Endothelial cell of umbilical vein (primary cell): ENCODE data around the gene PTPRD. TPM values are rescaled to one million over a fixed set of nuclear protein-coding genes. Genes with fewer than 3 reads are reported as not detected.

ENCODE experiments used
- BruUV-seq: library from RNA; stranded (reverse); fragments of 400-500 nt; replicated peaks from 2 replicates; lab custom pipeline; 2021; lab: Mats Ljungman, UMichigan
- CTCF ChIA-PET: fragments of 300-600, 350-600 bp; sonication (Branson Sonifier 250); formaldehyde crosslinking; loops from one replicate; lab custom pipeline; 2021; ENCODE audit warnings: antibody characterized with exemption, inconsistent platforms; lab: Charles Lee
- POLR2A ChIA-PET: fragments of 300-600, 350-600 bp; sonication (Branson Sonifier 250); formaldehyde crosslinking; loops from one replicate; lab custom pipeline; 2021; ENCODE audit warnings: antibody characterized with exemption, inconsistent platforms; lab: Charles Lee
- DNase-seq: peaks from one replicate; pipeline ENCODE4 v3.0.0-alpha.2; 2011; ENCODE audit warnings: low read depth, low spot score
- FAIRE-seq: peaks from 2 replicates; lab custom pipeline; 2011; peaks lifted over from hg19 to GRCh38; lab: Jason Lieb, UNC
- H2AFZ ChIP-seq: 2 replicates; pipeline ENCODE4 v1.6.0; 2012; ENCODE audit warnings: low read depth, low read length, control low read depth, inconsistent platforms
- H3K27ac ChIP-seq: 2 replicates; pipeline ENCODE4 v1.5.1; 2011; ENCODE audit warnings: low read depth, mild to moderate bottlenecking, control low read depth, low read length, moderate library complexity; ENCODE audit not compliant: insufficient read depth
- H3K27me3 ChIP-seq, 2 experiments: 2 replicates each; pipeline versions ENCODE4 v1.6.0 to v1.6.1; 2011; ENCODE audit warnings: low read length in 2 of 2, mixed read lengths in 1 of 2; ENCODE audit not compliant: control insufficient read depth in 2 of 2, insufficient read depth in 2 of 2
- H3K36me3 ChIP-seq, 2 experiments: 2 replicates in 1 of 2; 3 replicates in 1 of 2; pipeline ENCODE4 v1.5.1; 2011; ENCODE audit warnings: low read length in 2 of 2, mild to moderate bottlenecking in 1 of 2, moderate library complexity in 1 of 2; ENCODE audit not compliant: control insufficient read depth in 2 of 2, insufficient read depth in 2 of 2; ENCODE audit errors: extremely low read depth in 1 of 2
- H3K4me1 ChIP-seq: 3 replicates; pipeline ENCODE4 v1.5.1; 2011; ENCODE audit warnings: mild to moderate bottlenecking, low read length; ENCODE audit not compliant: control insufficient read depth, insufficient read depth; ENCODE audit errors: extremely low read depth
- H3K4me2 ChIP-seq: 2 replicates; pipeline ENCODE4 v1.6.1; 2011; ENCODE audit warnings: low read length, control low read depth, mixed read lengths; ENCODE audit not compliant: insufficient read depth
- H3K4me3 ChIP-seq, 3 experiments: fragments of 200-600 bp in 1 of 3; sonication (generic), shearing (Covaris generic) in 1 of 3; replicated peaks in 1 of 3; 2 replicates each; pipeline ENCODE4 v1.5.1; 2011 to 2016; ENCODE audit warnings: control low read depth in 3 of 3, low read length in 3 of 3, mild to moderate bottlenecking in 2 of 3, inconsistent platforms in 1 of 3, low read depth in 1 of 3, moderate library complexity in 1 of 3; ENCODE audit not compliant: insufficient read depth in 1 of 3
- H3K79me2 ChIP-seq: 2 replicates; pipeline ENCODE4 v1.6.0; 2012; ENCODE audit warnings: low read length, inconsistent platforms; ENCODE audit not compliant: control insufficient read depth, insufficient read depth
- H3K9ac ChIP-seq: replicated peaks from 2 replicates; pipeline ENCODE3; 2011; ENCODE audit warnings: low read length, control low read depth; ENCODE audit not compliant: insufficient read depth; ENCODE audit errors: extremely low read depth
- H3K9me1 ChIP-seq: replicated peaks from 3 replicates; pipeline ENCODE4 v1.6.0; 2011; ENCODE audit warnings: mild to moderate bottlenecking, low read length; ENCODE audit not compliant: control insufficient read depth, insufficient read depth; ENCODE audit errors: extremely low read depth
- H3K9me3 ChIP-seq: replicated peaks from 2 replicates; pipeline ENCODE4 v1.5.1; 2012; ENCODE audit warnings: low read length, inconsistent platforms; ENCODE audit not compliant: control insufficient read depth, insufficient read depth
- H4K20me1 ChIP-seq: replicated peaks from 2 replicates; pipeline ENCODE3; 2011; ENCODE audit warnings: mild to moderate bottlenecking, low read length; ENCODE audit not compliant: control insufficient read depth, insufficient read depth; ENCODE audit errors: extremely low read depth
- CTCF ChIP-seq, 2 donors: IDR thresholded peaks; 1 replicate in 1 of 2; 2 replicates in 1 of 2; pipeline ENCODE4 v1.5.1; 2011; ENCODE audit warnings: low read length in 2 of 2, mild to moderate bottlenecking in 2 of 2, moderate library complexity in 2 of 2, control low read depth in 1 of 2, inconsistent platforms in 1 of 2, low read depth in 1 of 2; ENCODE audit not compliant: insufficient read depth in 1 of 2; ENCODE audit errors: extremely low read depth in 1 of 2
- EZH2 ChIP-seq: IDR thresholded peaks from 2 replicates; pipeline ENCODE4 v1.6.1; 2012; ENCODE audit warnings: borderline replicate concordance, low read depth, mild to moderate bottlenecking, moderate library complexity, low read length, inconsistent platforms; ENCODE audit not compliant: severe bottlenecking
- FOS ChIP-seq: IDR thresholded peaks from 2 replicates; pipeline ENCODE4 v1.6.1; 2011; ENCODE audit warnings: mild to moderate bottlenecking, low read length, moderate library complexity, borderline replicate concordance; ENCODE audit not compliant: insufficient read depth
- GATA2 ChIP-seq: IDR thresholded peaks from 2 replicates; pipeline ENCODE4 v1.7.0; 2011; ENCODE audit warnings: low read depth, mild to moderate bottlenecking, moderate library complexity, mixed read lengths, low read length; ENCODE audit not compliant: insufficient read length, insufficient read depth
- JUN ChIP-seq: IDR thresholded peaks from 2 replicates; pipeline ENCODE4 v1.6.1; 2011; ENCODE audit warnings: borderline replicate concordance, low read depth; ENCODE audit not compliant: insufficient read length, insufficient read depth
- MYC ChIP-seq: IDR thresholded peaks from one replicate; pipeline ENCODE4 v1.6.1; 2011; ENCODE audit warnings: mild to moderate bottlenecking, low read depth, low read length
- POLR2A ChIP-seq: IDR thresholded peaks from 2 replicates; pipeline ENCODE4 v1.6.1; 2012; ENCODE audit warnings: low read depth, mild to moderate bottlenecking, control low read depth, low read length
- POLR2AphosphoS5 ChIP-seq: IDR thresholded peaks from 2 replicates; pipeline ENCODE4 v1.6.1; 2012; ENCODE audit warnings: low read depth, mild to moderate bottlenecking, control low read depth, low read length, moderate library complexity; ENCODE audit not compliant: insufficient read depth
- dilution Hi-C: fragments of 300-500 bp; cut with MboI; formaldehyde crosslinking; loops from one replicate; pipeline ENCODE4 v1.15.0; 2019; ENCODE audit warnings: low sequenced_read_pairs; ENCODE audit not compliant: extremely low pct_ligation_motif_present
- intact Hi-C: fragments of 100-400 bp; cut with micrococcal nuclease; formaldehyde crosslinking; loops from one replicate; pipeline ENCODE4 v1.10.0; 2022
- polyA plus RNA-seq, 4 experiments: library from polyadenylated mRNA; depleted of rRNA in 3 of 4; stranded (reverse) in 3 of 4; unstranded in 1 of 4; fragments of >200 nt; gene quantifications; 2 replicates each; pipeline versions ENCODE4 v1.2.1 to v1.2.3, GENCODE V29; 2011 to 2012; ENCODE audit warnings: missing spikeins in 1 of 4
- total RNA-seq: library from RNA; stranded (reverse); gene quantifications from 2 replicates; pipeline ENCODE4 v1.2.3, GENCODE V29; 2021
- TF ChIP-seq, protein P1 (sequence below): IDR thresholded peaks from 2 replicates; pipeline ENCODE4 v1.6.1; 2011; ENCODE audit not compliant: insufficient read depth, insufficient read length

Gene PTPRD
- total and polyA plus RNA-seq, 2 donors (not counting 3 experiments of a cell fraction or from before 2014, with no cell fraction given), result 5.5 to 5.7 TPM

GRCh38 chr9:10436756-10437155, 176.0 kb downstream of the PTPRD start:
- H3K4me3 ChIP-seq, result no peak overlapping the region
- no peak for FAIRE-seq
- no peaks in the 10 kb centered on the region for H4K20me1 ChIP-seq
- H3K27me3 ChIP-seq, result no peaks in the 10 kb centered on the region
- H3K9ac ChIP-seq, result no peak overlapping the region
- no peaks in the 10 kb centered on the region for H3K9me3 ChIP-seq
- no peaks in the 10 kb centered on the region for H3K79me2 ChIP-seq
- ChIA-PET CTCF (no interaction called here), POLR2A (no interaction called here)
- H3K4me1 ChIP-seq, result no peaks in the 10 kb centered on the region
- H3K36me3 ChIP-seq, result no peaks in the 10 kb centered on the region
- no peak overlapping the region for H3K27ac ChIP-seq
- intact Hi-C loops (no loop called here), dilution Hi-C loops (no loop called here)
- TF ChIP-seq POLR2A (no peak), FOS (no peak), GATA2 (no peak), EZH2 (no peak), MYC (no peak), POLR2AphosphoS5 (no peak), CTCF (IDR thresholded peaks at IDR 0.05; ENCODE audit: extremely low read depth in 1 of 2, insufficient read depth in 1 of 2, low read depth in 1 of 2, low read length in 2 of 2) (no peak), JUN (no peak)
- TF ChIP-seq, protein P1, sequence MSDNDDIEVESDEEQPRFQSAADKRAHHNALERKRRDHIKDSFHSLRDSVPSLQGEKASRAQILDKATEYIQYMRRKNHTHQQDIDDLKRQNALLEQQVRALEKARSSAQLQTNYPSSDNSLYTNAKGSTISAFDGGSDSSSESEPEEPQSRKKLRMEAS, result no peak
- H3K4me2 ChIP-seq, result no peak overlapping the region
- no TSS peak for BruUV-seq
- no peak for DNase-seq
- no peaks in the 10 kb centered on the region for H3K9me1 ChIP-seq
- H2AFZ ChIP-seq, result no peak overlapping the region
